Stimulated activated CD4-positive, alpha-beta T cell treated with anti-CD3 and anti-CD28 coated beads, Interleukin-4, amount 100 ng/mL, for 24 hours (primary cell): ENCODE measurements around the gene RECQL5.
A peak's percentile ranks its signal among the peaks of the same experiment; 100 is the strongest.
"Not testable (repeated sequence)": the region's sequence is repeated elsewhere in the genome, so short reads cannot be mapped to it uniquely, and the experiment has no call there.

Source experiments
- DNase-seq: peaks from one replicate; pipeline ENCODE4 v3.0.0-alpha.2; 2020

Gene RECQL5

GRCh38 chr17:75612906-75613626, 53.9 kb downstream of the RECQL5 start:
- DNase-seq: no peak

- no peak for DNase-seq
Observed at GRCh38 chr17:75611851-75612429, 55.0 kb downstream of the RECQL5 start.

- no peak for DNase-seq
Observed at GRCh38 chr17:75610103-75610984, 56.6 kb downstream of the RECQL5 start.

- no peak for DNase-seq
Observed at GRCh38 chr17:75607086-75607485, 59.9 kb downstream of the RECQL5 start.

- DNase-seq: no peak
Observed at GRCh38 chr17:75605790-75606189, 61.2 kb downstream of the RECQL5 start.

GRCh38 chr17:75604034-75604695, 62.8 kb downstream of the RECQL5 start:
- no peak for DNase-seq

- DNase-seq: no peak
Observed at GRCh38 chr17:75603123-75603522, 63.8 kb downstream of the RECQL5 start.

- DNase-seq: no peak
Observed at GRCh38 chr17:75602644-75603043, 64.3 kb downstream of the RECQL5 start.

GRCh38 chr17:75601057-75601987, 65.6 kb downstream of the RECQL5 start:
- peak; percentile 62 for DNase-seq

- DNase-seq: no peak
Observed at GRCh38 chr17:75596320-75597087, 70.5 kb downstream of the RECQL5 start.

GRCh38 chr17:75595920-75596313, 71.0 kb downstream of the RECQL5 start:
- DNase-seq: no peak

GRCh38 chr17:75595284-75595919, 71.6 kb downstream of the RECQL5 start:
- no peak for DNase-seq

- no peak for DNase-seq
Observed at GRCh38 chr17:75594499-75595283, 72.3 kb downstream of the RECQL5 start.

GRCh38 chr17:75593430-75593829, 73.5 kb downstream of the RECQL5 start:
- not testable (repeated sequence) for DNase-seq

- no peak for DNase-seq
Observed at GRCh38 chr17:75592348-75593020, 74.5 kb downstream of the RECQL5 start.

- DNase-seq: no peak
Observed at GRCh38 chr17:75591722-75592302, 75.1 kb downstream of the RECQL5 start.

- no peak for DNase-seq
Observed at GRCh38 chr17:75590849-75591721, 75.9 kb downstream of the RECQL5 start.

GRCh38 chr17:75590314-75590761, 76.6 kb downstream of the RECQL5 start:
- no peak for DNase-seq
